Central memory CD4-positive, alpha-beta T cell (primary cell): Measurements from ENCODE around the gene DNAH2.

Source experiments
- DNase-seq: peaks from one replicate; pipeline ENCODE4 v3.0.0; 2022

The DNAH2 gene

GRCh38 chr17:7727886-7728285 is 10.3 kb downstream of the DNAH2 start:
- no peak for DNase-seq

DNA sequence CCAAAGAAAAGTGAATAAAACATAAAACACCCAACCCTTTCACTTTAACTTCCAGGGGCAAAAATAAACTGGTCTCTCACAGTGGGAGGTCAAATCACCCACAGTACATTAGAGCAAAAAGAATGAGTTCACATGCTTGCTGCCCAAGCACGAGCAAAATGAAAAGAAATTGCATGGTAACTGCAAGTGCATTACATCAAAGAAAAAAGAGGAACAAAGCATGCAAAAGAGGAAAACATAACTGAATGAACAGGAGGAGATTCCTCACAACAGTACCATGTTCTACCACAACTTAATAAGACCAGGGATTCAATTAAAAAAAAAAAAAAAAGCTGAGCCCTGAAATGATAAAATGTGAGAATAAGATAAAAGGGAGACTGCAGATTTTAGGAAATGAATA is 12.3 kb downstream of the DNAH2 start:
- no peak for DNase-seq

DNA sequence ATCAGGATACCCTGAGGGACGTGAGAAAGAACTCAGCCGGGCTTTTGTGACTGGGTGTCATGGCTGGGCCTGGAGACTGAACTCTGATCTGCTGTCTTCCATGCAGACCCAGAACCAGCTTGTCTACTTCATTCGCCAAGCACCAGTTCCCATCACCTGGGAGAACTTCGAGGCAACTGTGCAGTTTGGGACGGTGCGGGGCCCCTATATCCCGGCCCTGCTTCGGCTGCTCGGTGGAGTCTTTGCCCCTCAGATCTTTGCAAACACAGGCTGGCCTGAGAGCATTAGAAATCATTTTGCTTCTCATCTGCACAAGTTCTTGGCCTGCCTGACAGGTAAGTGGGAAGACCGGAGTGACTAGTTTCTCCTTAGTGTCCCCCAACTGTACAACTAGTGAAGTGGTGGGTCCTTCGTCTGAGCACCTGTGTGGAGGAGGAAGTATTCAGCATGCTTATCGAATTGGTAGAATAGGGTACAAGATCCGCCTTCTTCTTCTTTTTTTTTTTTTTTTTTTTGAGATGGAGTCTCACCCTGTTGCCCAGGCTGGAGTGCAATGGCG is 15.5 kb downstream of the DNAH2 start:
- no peak for DNase-seq

- DNase-seq = no peak
These were observed 20.1 kb downstream of the DNAH2 start for GRCh38 chr17:7737601-7738000.

DNA sequence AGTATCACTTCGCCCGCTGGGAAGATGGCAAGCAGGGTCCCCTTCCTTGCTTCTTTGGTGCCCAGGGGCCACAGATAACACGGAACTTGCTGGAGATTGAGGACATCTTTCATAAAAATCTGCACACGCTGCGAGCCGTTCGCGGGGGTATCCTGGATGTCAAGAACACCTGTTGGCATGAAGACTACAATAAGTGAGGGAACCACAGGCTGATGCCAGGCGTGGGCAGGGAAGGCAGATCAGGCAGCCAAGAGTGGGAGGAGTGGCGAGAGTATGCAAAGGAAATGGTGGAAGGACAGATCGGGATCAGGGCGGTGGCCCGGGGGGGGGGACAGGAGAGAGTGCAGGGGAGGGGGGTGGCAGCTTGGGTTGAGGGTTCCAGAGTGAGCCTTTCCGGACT is 22.2 kb downstream of the DNAH2 start:
- no peak for DNase-seq

DNA sequence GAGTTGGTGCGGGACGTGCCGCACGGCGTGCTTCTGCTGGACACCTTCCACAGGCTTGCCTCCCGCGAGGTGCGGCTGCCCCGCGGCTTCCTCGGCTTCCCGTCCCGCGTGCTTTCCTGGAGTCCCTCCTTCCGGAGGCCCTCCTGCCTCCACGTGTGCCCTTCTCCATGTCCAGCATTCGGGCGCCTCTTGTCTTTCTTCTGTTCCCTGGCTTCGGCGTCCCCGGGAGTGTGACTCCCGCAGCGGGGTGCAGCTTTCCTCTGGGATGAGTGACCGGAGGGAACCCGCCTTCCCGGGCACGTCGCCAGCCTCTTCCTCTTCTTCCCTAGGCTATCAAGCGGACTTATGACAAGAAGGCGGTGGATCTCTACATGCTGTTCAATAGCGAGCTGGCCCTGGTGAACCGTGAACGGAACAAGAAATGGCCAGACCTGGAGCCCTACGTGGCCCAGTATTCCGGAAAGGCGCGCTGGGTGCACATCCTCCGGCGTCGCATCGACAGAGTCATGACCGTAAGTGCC is 23.0 kb downstream of the DNAH2 start:
- DNase-seq = no peak

GRCh38 chr17:7742729-7743128 is 25.2 kb downstream of the DNAH2 start:
- DNase-seq = no peak

GRCh38 chr17:7744416-7744815 is 26.9 kb downstream of the DNAH2 start:
- no peak for DNase-seq

GRCh38 chr17:7745748-7746470 is 28.4 kb downstream of the DNAH2 start:
- DNase-seq = no peak

DNA sequence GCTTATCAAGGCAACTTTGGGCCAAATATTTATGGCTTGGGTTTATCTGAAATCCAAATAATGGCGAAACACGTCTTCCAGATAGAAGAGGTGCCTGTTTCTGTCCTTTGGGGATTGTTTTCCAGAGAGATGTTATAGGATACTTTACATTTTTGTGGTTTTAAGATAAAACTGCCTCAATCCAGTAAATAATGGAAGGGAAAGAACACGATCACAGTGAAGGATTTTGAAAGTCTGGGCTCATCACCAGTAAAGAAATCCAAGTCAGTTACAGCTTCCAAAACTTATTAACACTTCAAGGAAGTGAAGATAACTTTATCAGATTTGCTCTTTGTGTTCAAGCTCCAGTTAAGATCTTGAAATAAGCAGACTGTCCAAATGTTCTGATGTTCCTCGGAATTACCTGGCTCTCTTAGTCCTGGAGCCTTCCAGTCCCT is 30.1 kb downstream of the DNAH2 start:
- DNase-seq = no peak

GRCh38 chr17:7748076-7748775 is 30.7 kb downstream of the DNAH2 start:
- DNase-seq = no peak

- no peak for DNase-seq
These were observed 32.8 kb downstream of the DNAH2 start for GRCh38 chr17:7750321-7750821.

DNA sequence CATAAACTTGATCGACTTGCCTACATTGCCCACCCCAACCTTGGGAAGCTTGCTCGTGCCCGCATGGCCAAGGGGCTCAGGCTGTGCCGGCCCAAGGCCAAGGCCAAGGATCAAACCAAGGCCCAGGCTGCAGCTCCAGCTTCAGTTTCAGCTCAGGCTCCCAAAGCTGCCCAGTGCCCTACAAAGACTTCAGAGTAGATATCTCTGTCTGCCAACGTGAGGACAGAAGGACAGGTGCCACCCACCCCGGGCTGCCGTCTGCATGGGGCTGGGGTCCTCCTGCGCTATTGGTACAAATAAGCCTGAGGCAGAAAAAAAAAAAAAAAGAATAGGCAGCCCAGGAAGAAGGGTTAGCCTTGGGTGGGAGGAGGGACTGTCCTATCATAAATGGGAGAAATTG is 37.1 kb downstream of the DNAH2 start:
- DNase-seq = no peak

GRCh38 chr17:7755095-7755890 is 37.7 kb downstream of the DNAH2 start:
- DNase-seq = no peak

DNA sequence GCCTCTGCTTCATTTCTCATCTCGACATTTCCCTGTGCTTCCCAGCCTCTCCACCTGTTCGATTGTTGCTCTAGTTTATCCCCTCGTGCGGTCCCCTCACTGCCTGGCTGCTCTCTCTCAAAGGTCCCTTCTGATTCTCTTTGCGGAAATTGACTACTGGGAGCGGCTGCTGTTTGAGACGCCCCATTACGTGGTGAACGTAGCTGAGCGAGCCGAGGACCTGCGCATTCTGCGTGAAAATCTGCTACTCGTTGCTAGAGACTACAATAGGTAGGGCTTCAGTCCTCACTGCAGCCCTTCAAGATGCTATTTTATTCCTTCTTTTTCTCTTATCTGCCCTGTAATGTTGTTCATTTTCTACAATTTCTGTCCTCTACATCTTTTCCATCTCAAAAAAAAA is 39.4 kb downstream of the DNAH2 start:
- DNase-seq = no peak

GRCh38 chr17:7763919-7764318 is 46.4 kb downstream of the DNAH2 start:
- no peak for DNase-seq

GRCh38 chr17:7767004-7767403 is 49.5 kb downstream of the DNAH2 start:
- no peak for DNase-seq

DNA sequence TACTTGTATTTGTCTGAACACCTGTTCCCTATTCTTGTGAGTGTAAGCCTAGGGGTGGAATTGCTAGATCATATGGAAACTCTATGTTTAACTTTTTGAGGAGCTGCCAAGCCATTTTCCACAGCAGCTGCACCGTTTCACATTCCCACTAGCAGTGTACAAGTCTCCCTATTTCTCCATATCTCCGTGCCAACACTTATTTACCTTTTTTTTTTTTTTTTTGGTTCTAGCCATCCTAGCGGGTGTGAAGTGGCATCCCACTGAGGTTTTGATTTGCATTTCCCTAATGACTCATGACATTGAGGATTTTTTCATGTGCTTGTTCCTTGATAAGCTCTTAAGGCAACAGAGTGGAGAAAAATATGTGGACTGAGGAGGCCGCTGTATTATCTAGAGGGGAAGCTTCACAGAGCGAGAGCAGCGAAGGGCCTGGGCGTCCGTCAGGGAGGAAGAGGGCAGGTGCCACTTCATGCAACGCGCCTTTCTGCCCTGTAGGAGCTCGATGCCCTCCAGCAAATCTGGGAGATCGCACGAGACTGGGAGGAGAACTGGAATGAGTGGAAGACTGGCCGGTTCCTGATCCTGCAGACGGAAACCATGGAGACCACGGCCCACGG is 50.0 kb downstream of the DNAH2 start:
- DNase-seq = no peak

- no peak for DNase-seq
These were observed 52.3 kb downstream of the DNAH2 start for GRCh38 chr17:7769854-7770253.

- no peak for DNase-seq
These were observed 56.5 kb downstream of the DNAH2 start for GRCh38 chr17:7774055-7774521.

- no peak for DNase-seq
These were observed 57.5 kb downstream of the DNAH2 start for GRCh38 chr17:7775051-7775450.

GRCh38 chr17:7777017-7777416 is 59.5 kb downstream of the DNAH2 start:
- DNase-seq = no peak
